Spleen (tissue), 11 donors: Measurements from ENCODE around the gene ATP6V0B. TPM values are rescaled to one million over a fixed set of nuclear protein-coding genes. Genes with fewer than 3 reads are reported as not detected.

ENCODE experiments used
- DNase-seq: peaks from one replicate; pipeline ENCODE4 v3.0.0-alpha.2; 2020
- H3K27ac ChIP-seq, 8 donors: fragments of 200-600 bp; sonication (generic) in 7 of 8; 1 replicate in 4 of 8; 2 replicates in 4 of 8; pipeline versions ENCODE4 v1.5.0 to v1.8.0; 2016 to 2021; ENCODE audit warnings: inconsistent platforms in 4 of 8, mild to moderate bottlenecking in 4 of 8, moderate library complexity in 1 of 8
- H3K27me3 ChIP-seq, 7 donors: fragments of 200-600 bp; sonication (generic) in 6 of 7; replicated peaks in 1 of 7; 1 replicate in 4 of 7; 2 replicates in 3 of 7; pipeline versions ENCODE4 v1.5.0 to v1.8.0; 2016 to 2021; ENCODE audit warnings: inconsistent platforms in 3 of 7, mild to moderate bottlenecking in 1 of 7
- H3K36me3 ChIP-seq, 6 donors: fragments of 200-600 bp; sonication (generic) in 5 of 6; 1 replicate in 4 of 6; 2 replicates in 2 of 6; pipeline versions ENCODE4 v1.5.0 to v1.8.0; 2016 to 2021; ENCODE audit warnings: inconsistent platforms in 2 of 6
- H3K4me1 ChIP-seq, 6 donors: fragments of 200-600 bp; sonication (generic) in 5 of 6; 1 replicate in 3 of 6; 2 replicates in 3 of 6; pipeline versions ENCODE4 v1.5.0 to v1.8.0; 2016 to 2021; ENCODE audit warnings: inconsistent platforms in 3 of 6
- H3K4me3 ChIP-seq, 8 donors: fragments of 200-600 bp; sonication (generic) in 7 of 8; 1 replicate in 4 of 8; 2 replicates in 4 of 8; pipeline versions ENCODE4 v1.5.0 to v1.8.0; 2016 to 2021; ENCODE audit warnings: inconsistent platforms in 4 of 8, mild to moderate bottlenecking in 4 of 8, moderate library complexity in 2 of 8
- H3K9me3 ChIP-seq, 8 donors: fragments of 200-600 bp; sonication (generic) in 7 of 8; 1 replicate in 4 of 8; 2 replicates in 4 of 8; pipeline versions ENCODE4 v1.5.0 to v1.8.0; 2016 to 2021; ENCODE audit warnings: inconsistent platforms in 4 of 8
- POLR2A ChIP-seq, 3 donors: fragments of 450-650 bp; IDR thresholded peaks; one replicate each; pipeline ENCODE4 v1.5.1; 2017; ENCODE audit warnings: antibody characterized with exemption in 3 of 3, mild to moderate bottlenecking in 1 of 3
- POLR2AphosphoS5 ChIP-seq, 3 donors: sonication (generic); formaldehyde crosslinking; IDR thresholded peaks; one replicate each; pipeline ENCODE4 v1.5.1; 2017; ENCODE audit warnings: antibody characterized with exemption in 3 of 3
- WGBS, 5 donors: extraction: QIAGEN DNeasy Blood & Tissue Kit in 3 of 5; methylation state at CpG; one replicate each; pipeline versions ENCODE4 v1.1.5 to v1.1.7; 2013 to 2018; 5-methylcytosine and 5-hydroxymethylcytosine counted together
- intact Hi-C: fragments of 100-400 bp; cut with DNase I; formaldehyde crosslinking; loops from one replicate; pipeline ENCODE4 v1.15.0; 2023; ENCODE audit warnings: low total_unique reads
- polyA plus RNA-seq, 3 donors: library from polyadenylated mRNA; stranded (reverse); fragments of 200-250 nt; gene quantifications; one replicate each; pipeline ENCODE4 v1.2.1, GENCODE V29; 2013
- total RNA-seq, 7 donors: library from RNA; depleted of rRNA in 3 of 7; stranded (reverse); fragments of >200 nt in 3 of 7; fragmentation: NEBNext Ultra II Directional in 4 of 7; extraction: Animal tissue kit (Norgen Biotek cat#: 25700) in 4 of 7; gene quantifications; one replicate each; pipeline versions ENCODE4 v1.1.0 to v1.2.1, GENCODE V29; 2016 to 2021
- TF ChIP-seq, protein P1 (sequence below), 11 experiments: fragments of 200-600 bp in 7 of 11; fragments of 450-650 bp in 4 of 11; sonication (generic) in 4 of 11; IDR thresholded peaks in 8 of 11; conservative IDR thresholded peaks in 3 of 11; 1 replicate in 7 of 11; 2 replicates in 4 of 11; pipeline versions ENCODE4 v1.4.0 to v1.8.0; 2016 to 2021; ENCODE audit warnings: antibody characterized with exemption in 11 of 11, inconsistent platforms in 4 of 11, mild to moderate bottlenecking in 1 of 11
- donor health status: healthy with polysubstance abuse.
- donor health status: DM: no; HTN: no; CAD: no; lungs with moderate emphysema.
- donor health status: DM: no; HTN: no; CAD: no.
- donor health status: Bipolar disorder and iron deficiency.
- donor health status: healthy.
- donor health status: DM: no; HTN: no; CAD: no.
- donor health status: DM: yes; HTN: yes; CAD: no.

Gene ATP6V0B
- total and polyA plus RNA-seq, 10 donors = 124 to 219 (median 177) TPM

DNA sequence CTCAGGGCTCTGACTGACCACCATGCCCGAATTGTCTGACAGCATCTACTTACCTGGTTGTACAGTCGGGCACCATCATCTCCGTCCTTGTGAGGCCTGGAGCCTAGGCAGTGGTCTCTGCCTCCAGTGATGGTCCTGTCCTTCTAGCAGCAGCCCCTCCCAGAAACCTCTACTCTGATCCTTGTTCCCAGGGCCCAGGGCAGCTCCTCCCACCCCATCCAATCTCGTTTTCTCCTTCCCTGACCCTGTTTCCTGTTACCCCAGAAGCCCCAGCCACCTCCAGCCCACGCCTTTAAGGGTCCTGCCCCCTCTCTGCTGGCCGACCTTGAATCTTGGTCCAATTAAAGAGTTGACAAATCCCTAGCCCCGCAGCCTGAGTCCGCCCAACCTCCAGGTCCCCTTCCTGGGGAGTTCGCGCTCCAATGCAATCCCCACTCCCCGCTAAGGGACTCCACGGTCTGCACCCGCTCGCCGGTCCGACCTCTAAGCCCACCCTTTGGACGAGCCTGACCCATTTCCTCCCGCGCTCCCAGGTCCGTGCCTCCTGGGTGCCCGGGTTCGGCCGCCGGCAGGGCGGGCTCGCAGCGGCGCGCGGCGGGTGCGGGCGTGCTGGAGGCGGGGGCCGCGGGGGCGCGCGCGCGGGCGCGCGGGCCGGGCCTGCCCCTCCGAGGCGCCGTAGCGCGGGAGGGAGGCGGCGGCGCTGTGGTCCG lies 3.9 kb downstream of the ATP6V0B start, which contains the start of gene B4GALT2:
TSS of gene B4GALT2 (plus strand) at position 660 of the 710 bp plus-strand sequence. CDS start 1,951 bp downstream, outside the sequence.
- intact Hi-C loops = no loop called here
- WGBS, 5 donors = 5 to 17% (median 11%) methylated on average over 17 to 54 of the region's 54 CpGs
- H3K27ac ChIP-seq = peak within 1 kb of the TSS in 6 of 8 donors; percentile 34 to 74 (median 50)
- H3K4me3 ChIP-seq = peak within 1 kb of the TSS; percentile 55 to 85 (median 67)
- H3K9me3 ChIP-seq = no peaks in the 10 kb centered on the region
- peaks cover 31 to 85% (median 62%) of the 10 kb centered on the region in 6 donors for H3K4me1 ChIP-seq
- peak; percentile 86 for DNase-seq
- H3K36me3 ChIP-seq = peaks cover 0 to 28% (median 16%) of the 10 kb centered on the region in 6 donors
- peak in 2 of 3 donors; percentile 44 to 61 for TF ChIP-seq POLR2AphosphoS5 (IDR thresholded peaks at IDR 0.05)
- TF ChIP-seq POLR2A (IDR thresholded peaks at IDR 0.05) = no peak
- H3K27me3 ChIP-seq = peaks cover 0 to 6% (median 0%) of the 10 kb centered on the region in 7 donors

GRCh38 chr1:43979261-43979527 lies 4.4 kb downstream of the ATP6V0B start:
- H3K4me3 ChIP-seq = peak overlapping the region; percentile 55 to 85 (median 67)
- intact Hi-C loops = no loop called here
- no peaks in the 10 kb centered on the region for H3K9me3 ChIP-seq
- WGBS, 5 donors = 0 to 3% (median 0%) methylated on average over 6 to 45 of the region's 45 CpGs; no CpG with 5 or more reads in 1 of the 5 donors
- no peak for DNase-seq
- TF ChIP-seq POLR2A (IDR thresholded peaks at IDR 0.05) (no peak), POLR2AphosphoS5 (IDR thresholded peaks at IDR 0.05) (no peak)
- TF ChIP-seq, protein P1, sequence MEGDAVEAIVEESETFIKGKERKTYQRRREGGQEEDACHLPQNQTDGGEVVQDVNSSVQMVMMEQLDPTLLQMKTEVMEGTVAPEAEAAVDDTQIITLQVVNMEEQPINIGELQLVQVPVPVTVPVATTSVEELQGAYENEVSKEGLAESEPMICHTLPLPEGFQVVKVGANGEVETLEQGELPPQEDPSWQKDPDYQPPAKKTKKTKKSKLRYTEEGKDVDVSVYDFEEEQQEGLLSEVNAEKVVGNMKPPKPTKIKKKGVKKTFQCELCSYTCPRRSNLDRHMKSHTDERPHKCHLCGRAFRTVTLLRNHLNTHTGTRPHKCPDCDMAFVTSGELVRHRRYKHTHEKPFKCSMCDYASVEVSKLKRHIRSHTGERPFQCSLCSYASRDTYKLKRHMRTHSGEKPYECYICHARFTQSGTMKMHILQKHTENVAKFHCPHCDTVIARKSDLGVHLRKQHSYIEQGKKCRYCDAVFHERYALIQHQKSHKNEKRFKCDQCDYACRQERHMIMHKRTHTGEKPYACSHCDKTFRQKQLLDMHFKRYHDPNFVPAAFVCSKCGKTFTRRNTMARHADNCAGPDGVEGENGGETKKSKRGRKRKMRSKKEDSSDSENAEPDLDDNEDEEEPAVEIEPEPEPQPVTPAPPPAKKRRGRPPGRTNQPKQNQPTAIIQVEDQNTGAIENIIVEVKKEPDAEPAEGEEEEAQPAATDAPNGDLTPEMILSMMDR (IDR thresholded peaks at IDR 0.05 in 8 of 11, conservative IDR thresholded peaks at IDR 0.05 in 3 of 11) = no peak
- H3K4me1 ChIP-seq = peaks cover 26 to 82% (median 58%) of the 10 kb centered on the region in 6 donors
- H3K27ac ChIP-seq = peak overlapping the region in 6 of 8 donors; percentile 27 to 74 (median 50)
- peaks cover 0 to 28% (median 16%) of the 10 kb centered on the region in 6 donors for H3K36me3 ChIP-seq
- peaks cover 0 to 6% (median 0%) of the 10 kb centered on the region in 7 donors for H3K27me3 ChIP-seq

DNA sequence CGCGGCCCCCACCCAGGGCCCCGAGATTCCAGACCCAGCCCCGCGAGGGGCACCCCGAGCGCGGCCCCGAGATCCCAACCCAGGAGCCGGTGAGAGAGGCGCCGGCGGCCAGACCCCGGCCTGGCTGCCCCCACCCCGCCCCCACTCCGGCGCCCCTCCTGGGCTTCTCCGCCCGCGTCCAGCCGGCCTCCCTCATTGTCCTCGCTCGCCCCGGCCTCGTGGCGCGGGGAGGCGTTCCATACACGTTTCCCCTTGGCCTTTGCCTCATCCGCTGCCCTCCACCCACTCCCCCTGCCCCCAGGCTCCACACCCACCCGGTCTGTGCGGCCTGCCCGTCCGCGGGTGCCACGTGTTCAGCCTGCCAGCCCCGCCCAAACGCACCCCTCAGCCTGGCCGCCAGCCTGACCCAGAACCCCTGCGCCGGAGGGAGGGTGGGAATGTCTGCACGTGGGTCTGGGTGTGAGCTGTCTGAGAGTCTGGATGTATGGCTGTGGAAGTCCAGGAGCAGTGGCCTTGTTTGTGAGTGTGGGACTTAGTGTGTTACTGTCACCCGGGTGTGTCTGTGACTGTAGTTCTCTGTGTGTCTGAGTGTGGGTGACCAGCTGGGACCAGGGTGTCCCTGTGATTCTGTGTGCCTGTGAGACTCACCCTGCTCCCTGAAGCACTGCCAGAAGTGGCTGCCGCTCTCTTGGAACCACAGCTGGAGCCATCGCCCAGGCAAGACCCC lies 4.9 kb downstream of the ATP6V0B start:
- DNase-seq = peak; percentile 85
- Histone ChIP-seq H3K36me3 (peaks cover 0 to 30% (median 16%) of the 10 kb centered on the region in 6 donors), H3K4me1 (peaks cover 25 to 78% (median 56%) of the 10 kb centered on the region in 6 donors), H3K27me3 (peaks cover 0 to 6% (median 0%) of the 10 kb centered on the region in 7 donors), H3K27ac (peak overlapping the region in 6 of 8 donors; percentile 27 to 74 (median 50)), H3K4me3 (peak overlapping the region; percentile 55 to 85 (median 67)), H3K9me3 (no peaks in the 10 kb centered on the region)
- TF ChIP-seq, protein P1 (IDR thresholded peaks at IDR 0.05 in 8 of 11, conservative IDR thresholded peaks at IDR 0.05 in 3 of 11) = no peak
- TF ChIP-seq POLR2AphosphoS5 (IDR thresholded peaks at IDR 0.05) = peak in 2 of 3 donors; percentile 45 to 57
- intact Hi-C loops = no loop called here
- 5 to 8% (median 5%) methylated on average over 25 to 45 of the region's 45 CpGs for WGBS, 5 donors

DNA sequence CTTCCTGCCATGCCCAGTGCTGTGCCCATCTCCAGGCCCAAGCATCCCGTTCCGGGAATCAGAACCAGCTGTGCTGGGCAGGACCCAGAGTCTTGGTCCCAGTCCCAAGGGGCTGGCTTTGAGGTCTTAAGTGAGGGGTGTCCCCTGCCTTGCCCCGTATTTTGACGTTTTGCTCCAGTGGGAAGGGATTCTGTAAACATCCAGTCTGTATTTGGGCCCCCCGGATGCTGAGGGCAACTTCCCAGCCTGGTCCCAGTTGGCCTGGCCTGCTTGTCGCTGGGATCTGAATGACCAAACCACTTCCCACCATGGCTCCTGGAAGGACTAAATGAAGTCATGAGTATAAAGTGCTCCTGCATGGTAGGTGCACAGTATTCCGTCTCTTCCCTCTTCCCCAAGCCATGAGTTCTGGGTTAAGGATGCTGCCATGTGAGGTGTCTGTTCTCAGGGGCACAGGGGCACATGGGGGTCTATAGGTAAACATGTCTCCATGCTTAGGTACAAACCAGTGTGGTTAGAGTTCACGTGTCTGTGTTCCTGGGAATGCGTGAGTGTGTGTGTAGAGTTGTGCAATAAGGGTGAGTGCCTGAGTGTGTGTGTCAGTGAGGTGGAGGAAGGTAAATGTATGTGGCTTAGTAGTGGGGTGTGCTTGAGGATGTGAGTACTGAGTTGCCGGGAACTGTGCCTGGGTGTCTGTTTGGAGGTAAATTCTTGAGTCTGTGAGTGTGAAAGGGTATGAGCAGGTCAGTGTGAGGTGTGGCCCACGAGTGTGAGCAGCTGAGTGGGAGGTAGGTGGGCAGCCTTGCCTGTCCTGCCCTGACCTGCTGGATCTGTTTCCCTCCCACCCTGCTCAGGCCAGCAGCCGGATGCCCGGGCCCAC lies 5.7 kb downstream of the ATP6V0B start:
- peak overlapping the region in 5 of 8 donors; percentile 62 to 85 (median 67) for H3K4me3 ChIP-seq

More for the DNA sequence above, 5.7 kb downstream of the ATP6V0B start:
- 69 to 89% (median 76%) methylated on average over 11 to 13 of the region's 13 CpGs for WGBS, 5 donors
- Histone ChIP-seq H3K27me3 (peaks cover 0 to 6% (median 0%) of the 10 kb centered on the region in 7 donors), H3K36me3 (peaks cover 0 to 38% (median 16%) of the 10 kb centered on the region in 6 donors), H3K9me3 (no peaks in the 10 kb centered on the region), H3K27ac (peak overlapping the region in 4 of 8 donors; percentile 34 to 74 (median 61)), H3K4me1 (peaks cover 24 to 75% (median 54%) of the 10 kb centered on the region in 6 donors)
- intact Hi-C loops = no loop called here
- DNase-seq = no peak
- TF ChIP-seq, protein P1 (IDR thresholded peaks at IDR 0.05 in 8 of 11, conservative IDR thresholded peaks at IDR 0.05 in 3 of 11) = peak in 1 of 11 experiments; percentile 11
- no peak for TF ChIP-seq POLR2AphosphoS5 (IDR thresholded peaks at IDR 0.05)
